HG02588 (cell line): ENCODE measurements around the gene WDTC1.
A peak's percentile ranks its signal among the peaks of the same experiment; 100 is the strongest.
"Not testable (repeated sequence)": the region's sequence is repeated elsewhere in the genome, so short reads cannot be mapped to it uniquely, and the experiment has no call there.

Experiments used
- ATAC-seq: cut with Tn5 transposase; IDR thresholded peaks from one replicate; pipeline ENCODE4 v1.9.1; 2021; ENCODE audit warnings: mild to moderate bottlenecking, moderate library complexity; ENCODE audit not compliant: unreplicated experiment

The WDTC1 gene

GRCh38 chr1:27234049-27234882 is at the start of gene WDTC1:
Gene WDTC1 (plus strand): TSS chr1:27234632. CDS start chr1:27261055, 26,423 bp downstream.
- ATAC-seq = peak; percentile 94

- not testable (repeated sequence) for ATAC-seq
These were observed 49.8 kb upstream of the WDTC1 start for GRCh38 chr1:27184665-27185064.

GRCh38 chr1:27192039-27192529 is 42.3 kb upstream of the WDTC1 start:
- ATAC-seq = no peak

GRCh38 chr1:27193194-27193593 is 41.2 kb upstream of the WDTC1 start:
- ATAC-seq = no peak

GRCh38 chr1:27201295-27201694 is 33.1 kb upstream of the WDTC1 start:
- no peak for ATAC-seq

GRCh38 chr1:27203946-27204345 is 30.5 kb upstream of the WDTC1 start:
- no peak for ATAC-seq

GRCh38 chr1:27207238-27207637 is 27.2 kb upstream of the WDTC1 start:
- not testable (repeated sequence) for ATAC-seq

- not testable (repeated sequence) for ATAC-seq
These were observed 26.1 kb upstream of the WDTC1 start for GRCh38 chr1:27208143-27208850.

- ATAC-seq = no peak
These were observed 18.0 kb upstream of the WDTC1 start for GRCh38 chr1:27216466-27216865.

- ATAC-seq = no peak
These were observed 17.0 kb upstream of the WDTC1 start for GRCh38 chr1:27217401-27217800.

GRCh38 chr1:27218736-27219135 is 15.7 kb upstream of the WDTC1 start:
- no peak for ATAC-seq

GRCh38 chr1:27220096-27220495 is 14.3 kb upstream of the WDTC1 start:
- no peak for ATAC-seq

- ATAC-seq = not testable (repeated sequence)
These were observed 13.5 kb upstream of the WDTC1 start for GRCh38 chr1:27220702-27221497.

- ATAC-seq = no peak
These were observed 8.8 kb upstream of the WDTC1 start for GRCh38 chr1:27225621-27226020.

- ATAC-seq = no peak
These were observed 6.7 kb upstream of the WDTC1 start for GRCh38 chr1:27227765-27228164.

GRCh38 chr1:27233667-27234048 is 774 bp upstream of the WDTC1 start:
- no peak for ATAC-seq

GRCh38 chr1:27235827-27236226 is 1.4 kb downstream of the WDTC1 start:
- no peak for ATAC-seq

GRCh38 chr1:27237112-27237511 is 2.7 kb downstream of the WDTC1 start:
- ATAC-seq = no peak

GRCh38 chr1:27238032-27238431 is 3.6 kb downstream of the WDTC1 start:
- no peak for ATAC-seq

GRCh38 chr1:27241677-27242076 is 7.2 kb downstream of the WDTC1 start:
- ATAC-seq = no peak

GRCh38 chr1:27243665-27244064 is 9.2 kb downstream of the WDTC1 start:
- ATAC-seq = not testable (repeated sequence)
